HG03432 (cell line): ENCODE data around the gene LIMS2.
A peak's percentile ranks its signal among the peaks of the same experiment; 100 is the strongest.

ENCODE experiments used
- ATAC-seq: cut with Tn5 transposase; IDR thresholded peaks from one replicate; pipeline ENCODE4 v1.9.1; 2021; ENCODE audit warnings: mild to moderate bottlenecking, moderate library complexity; ENCODE audit not compliant: unreplicated experiment

The LIMS2 gene

DNA sequence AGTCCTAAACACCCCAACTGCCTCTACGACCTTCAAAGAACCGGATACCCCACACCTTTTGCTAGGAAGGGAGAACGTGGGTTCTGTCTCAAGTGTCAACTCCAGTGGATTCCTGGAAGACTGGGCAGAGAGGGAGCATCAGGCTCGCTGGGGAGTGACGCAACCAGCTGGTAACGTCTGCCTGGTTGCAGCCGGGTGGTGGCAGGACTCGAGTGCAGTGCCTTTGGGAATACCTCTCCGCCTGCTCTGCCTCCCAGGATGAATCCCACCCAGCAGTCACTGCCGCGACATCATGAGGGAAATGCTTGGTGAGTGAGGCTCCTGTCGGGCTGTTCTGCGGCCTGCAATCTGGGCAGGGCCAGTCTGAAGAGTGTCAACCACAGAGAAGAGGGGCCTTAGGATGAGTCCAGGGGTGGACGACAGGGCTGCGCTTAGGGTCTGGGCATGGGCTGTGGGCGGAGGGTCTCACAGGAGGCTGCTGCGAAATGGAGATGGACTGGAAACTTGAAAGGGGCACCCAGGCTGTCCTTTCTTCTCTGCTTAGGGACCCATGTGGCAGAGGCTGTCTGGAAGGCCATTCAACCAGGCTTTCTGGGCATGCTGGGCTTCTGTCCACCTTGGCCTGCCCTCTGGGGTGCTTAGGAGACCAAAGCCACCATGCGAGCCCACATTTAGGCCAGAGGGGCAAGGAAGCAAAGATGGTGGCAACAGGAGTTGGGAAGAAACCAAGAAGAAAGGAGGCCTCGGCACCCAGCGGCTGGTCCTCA is 16.5 kb downstream of the LIMS2 start:
- no peak for ATAC-seq

DNA sequence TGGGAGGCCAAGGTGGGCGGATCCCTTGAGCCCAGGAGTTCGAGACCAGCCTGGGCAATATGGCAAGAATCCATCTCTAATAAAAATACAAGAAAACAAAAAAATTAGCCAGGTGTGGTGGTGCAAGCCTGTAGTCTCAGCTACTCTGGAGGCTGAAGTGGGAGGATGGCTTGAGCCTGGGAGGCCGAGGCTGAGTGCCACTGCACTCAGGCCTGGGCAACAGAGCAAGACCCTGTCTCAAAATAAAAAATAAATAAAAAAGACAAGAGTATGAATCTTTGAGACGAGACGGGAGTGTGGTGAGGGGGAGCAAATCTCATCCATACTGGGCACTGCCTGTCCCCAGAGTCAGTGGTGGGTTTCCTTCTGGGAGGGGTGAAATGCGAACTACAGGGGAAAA is 17.2 kb downstream of the LIMS2 start:
- no peak for ATAC-seq

DNA sequence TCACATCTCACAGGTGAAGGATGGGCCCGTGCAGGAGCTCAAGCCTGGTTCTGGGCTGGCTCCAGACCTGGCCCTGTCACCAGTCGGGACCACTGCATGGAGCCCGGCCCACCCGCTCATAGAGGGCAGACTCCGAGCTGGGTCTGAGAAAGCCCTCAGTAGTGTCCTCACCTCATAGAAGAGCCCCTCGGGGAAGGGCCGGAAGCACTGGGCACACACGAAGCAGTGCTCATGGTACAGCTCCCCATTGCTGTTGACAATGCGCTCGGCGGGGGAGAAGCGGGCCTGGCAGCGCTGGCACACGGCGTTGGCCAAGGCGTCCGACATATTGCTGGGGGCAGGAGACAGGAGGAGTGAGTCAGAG is 18.1 kb downstream of the LIMS2 start:
- ATAC-seq, result no peak

DNA sequence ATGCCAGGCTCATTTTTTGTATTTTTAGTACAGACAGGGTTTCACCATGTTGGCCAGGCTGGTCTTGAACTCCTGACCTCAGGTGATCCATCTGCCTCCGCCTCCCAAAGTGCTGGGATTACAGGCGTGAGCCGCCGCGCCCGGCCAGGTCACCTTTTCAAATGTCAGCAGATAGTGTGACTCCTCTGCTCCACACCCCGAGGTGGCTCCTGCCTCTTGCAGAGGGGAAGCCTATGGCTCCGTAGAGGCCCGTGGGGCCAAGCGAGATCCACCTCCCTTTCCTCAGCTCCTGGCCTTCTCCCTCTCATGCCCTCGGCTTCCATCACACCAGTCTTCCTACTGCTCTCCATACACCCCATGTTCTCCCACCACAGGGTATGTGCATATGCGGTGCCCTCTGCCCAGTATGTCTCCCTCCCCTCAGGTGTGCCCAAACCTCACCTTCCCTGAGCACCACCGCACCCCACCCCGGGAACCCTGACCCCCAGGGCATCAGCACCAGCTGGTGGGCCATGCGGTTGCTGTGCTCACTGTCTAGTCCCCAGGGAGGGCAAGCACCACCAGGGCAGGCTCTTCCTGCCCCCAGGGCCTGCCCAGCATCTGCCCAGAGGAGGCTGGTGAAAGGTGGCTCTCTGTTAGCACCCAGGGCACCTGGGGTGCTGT is 18.6 kb downstream of the LIMS2 start:
- no peak for ATAC-seq

DNA sequence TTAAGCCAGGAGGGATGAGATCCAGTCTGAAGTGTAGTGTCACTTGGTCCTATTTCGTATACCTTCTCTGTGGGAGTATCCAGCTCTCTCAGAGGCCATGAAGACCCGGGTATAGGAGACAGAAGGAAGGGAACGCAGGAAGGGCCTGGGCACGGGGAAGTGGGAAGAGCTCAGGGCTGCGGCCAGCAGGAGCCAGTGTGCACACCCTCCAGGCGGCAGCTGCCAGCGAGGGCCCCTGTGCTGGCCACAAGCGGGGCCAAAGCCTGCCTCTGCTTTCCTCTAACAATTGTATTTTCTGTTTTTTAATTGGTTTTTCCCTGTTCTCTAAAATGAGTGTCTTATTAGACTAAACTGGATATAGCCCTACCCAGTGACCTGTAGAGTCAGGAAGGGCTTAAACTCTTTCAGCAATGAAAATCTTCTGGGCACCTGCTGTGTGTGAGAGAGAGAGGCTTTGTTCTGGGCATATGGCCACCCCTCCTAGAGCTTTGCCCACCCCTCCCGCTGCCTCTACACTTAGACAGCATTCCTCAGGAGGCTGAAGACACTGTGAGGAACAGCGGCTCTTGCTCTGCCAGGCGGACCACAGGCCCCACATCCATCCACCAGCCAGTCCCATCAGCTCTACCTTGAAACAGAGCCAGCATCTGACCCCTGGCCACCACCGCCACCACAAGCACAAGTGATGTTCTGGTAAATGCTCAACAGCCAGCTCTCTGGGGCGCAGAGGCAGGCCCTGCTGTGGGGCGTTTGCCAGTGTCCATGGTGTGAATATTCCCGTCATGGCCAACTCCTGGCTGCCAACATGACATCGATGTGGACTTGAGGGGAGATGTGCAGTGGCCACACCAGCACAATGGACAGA is 19.9 kb downstream of the LIMS2 start:
- no peak for ATAC-seq

DNA sequence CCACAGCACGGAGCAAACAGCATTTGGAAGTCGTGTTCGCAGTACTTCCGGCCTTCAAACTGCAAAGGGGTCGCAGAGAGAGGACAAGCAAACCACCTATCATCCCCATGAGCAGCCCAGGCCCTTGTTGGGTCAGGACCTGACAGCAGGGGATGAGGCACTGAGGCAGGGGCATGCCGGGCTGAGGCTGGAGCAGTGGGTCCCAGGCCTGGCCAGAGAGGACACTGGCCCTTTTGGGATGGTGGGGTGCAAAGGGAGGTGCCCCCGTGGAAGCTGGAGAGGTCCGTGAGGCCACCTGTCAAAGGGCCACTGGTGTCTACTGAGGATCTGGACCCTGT is 20.5 kb downstream of the LIMS2 start:
- no peak for ATAC-seq

DNA sequence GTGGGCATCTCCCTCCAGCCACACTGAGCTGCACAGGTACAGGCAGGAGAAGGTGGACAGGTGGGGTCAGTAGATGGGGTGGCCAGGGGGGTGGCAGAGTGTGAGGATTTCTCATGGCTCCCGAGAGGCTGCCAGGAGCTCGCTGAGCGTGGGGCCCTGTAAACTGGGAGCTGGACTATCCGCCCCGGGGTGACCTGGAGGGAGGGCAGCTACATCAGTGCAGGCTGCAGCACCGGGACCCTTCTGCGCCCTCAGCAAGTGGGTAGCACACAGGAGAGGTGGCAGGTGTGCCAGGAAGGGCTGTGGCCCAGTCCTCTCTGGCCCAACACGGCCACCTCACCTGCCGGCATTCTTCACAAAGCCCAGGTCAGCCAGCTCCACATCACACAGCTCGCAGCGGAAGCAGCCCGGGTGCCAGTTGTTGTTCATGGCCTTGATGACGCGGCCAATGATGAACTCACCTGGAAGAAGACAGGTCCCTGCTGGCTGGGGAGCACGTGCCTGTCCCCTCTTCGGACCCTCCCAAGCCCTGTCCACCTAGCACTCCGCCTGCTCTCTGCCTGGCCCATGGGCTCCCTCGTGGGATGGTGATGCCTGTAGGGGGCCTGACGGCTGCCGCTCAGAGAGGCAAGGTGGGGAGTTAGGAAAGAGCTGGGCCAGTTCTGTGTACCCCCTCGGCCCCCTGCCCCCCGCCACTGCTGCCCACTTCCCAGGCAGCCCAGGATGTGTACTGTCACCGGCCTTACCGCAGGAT is 21.1 kb downstream of the LIMS2 start:
- ATAC-seq, result no peak

DNA sequence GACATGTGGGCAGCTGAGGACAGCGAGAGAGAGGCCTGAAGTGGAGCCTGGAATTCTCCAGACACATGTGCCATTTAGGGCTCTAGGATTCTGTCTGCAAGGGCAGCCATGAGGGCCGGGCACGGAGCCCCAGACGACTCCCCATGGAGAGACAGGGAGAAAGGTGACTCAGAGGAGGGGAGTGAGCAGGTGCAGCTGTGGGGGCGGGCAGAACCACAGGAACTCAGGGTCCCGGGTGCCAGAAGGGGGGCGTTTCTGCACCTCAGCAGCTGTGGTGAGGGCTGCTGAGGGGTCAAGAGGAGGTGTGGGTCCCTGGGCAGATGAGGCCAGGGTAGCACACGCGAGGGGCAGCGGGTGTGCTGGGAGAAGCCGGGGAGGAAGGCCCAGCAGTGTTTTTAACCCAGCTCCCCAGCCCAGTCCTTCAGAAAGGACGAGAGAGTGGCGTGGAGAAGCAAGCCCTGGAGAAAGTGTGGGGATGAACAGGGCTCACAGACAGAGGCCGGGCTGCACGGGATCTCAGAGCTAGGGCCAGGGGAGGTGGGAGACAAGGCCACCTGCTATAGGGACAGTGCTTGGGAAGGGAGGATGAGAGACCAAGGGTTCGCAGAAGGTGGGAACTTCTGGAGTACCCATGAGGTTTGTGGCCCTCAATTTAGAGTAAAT is 21.8 kb downstream of the LIMS2 start:
- no peak for ATAC-seq

DNA sequence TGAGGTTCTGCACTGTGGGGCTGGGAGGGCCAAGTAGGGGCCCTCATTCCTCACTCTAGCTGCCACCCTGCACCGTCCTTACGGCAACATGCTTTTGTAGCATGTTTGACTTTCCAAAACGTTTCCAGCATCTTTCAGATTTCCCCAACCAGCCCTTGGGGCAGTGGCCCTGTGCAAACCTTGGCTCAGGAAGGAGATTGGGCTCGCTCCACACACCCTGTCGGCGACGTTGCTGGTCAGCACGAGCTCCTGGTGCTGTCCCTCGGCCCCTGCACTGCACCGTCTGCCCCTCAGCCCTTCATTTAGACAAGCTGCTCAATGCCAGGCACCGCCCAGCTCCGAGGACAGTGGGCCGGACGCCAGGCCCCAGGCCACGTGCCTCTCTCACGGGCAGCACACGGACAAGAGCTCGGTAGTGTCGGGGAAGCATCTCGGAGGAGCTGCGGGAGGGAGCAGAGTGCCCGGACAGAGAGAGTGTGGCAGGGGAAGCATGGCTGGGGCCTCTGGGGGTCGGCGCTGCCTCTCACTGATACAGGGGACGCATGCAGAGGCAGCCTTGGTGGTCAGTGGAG is 22.5 kb downstream of the LIMS2 start:
- ATAC-seq, result no peak

DNA sequence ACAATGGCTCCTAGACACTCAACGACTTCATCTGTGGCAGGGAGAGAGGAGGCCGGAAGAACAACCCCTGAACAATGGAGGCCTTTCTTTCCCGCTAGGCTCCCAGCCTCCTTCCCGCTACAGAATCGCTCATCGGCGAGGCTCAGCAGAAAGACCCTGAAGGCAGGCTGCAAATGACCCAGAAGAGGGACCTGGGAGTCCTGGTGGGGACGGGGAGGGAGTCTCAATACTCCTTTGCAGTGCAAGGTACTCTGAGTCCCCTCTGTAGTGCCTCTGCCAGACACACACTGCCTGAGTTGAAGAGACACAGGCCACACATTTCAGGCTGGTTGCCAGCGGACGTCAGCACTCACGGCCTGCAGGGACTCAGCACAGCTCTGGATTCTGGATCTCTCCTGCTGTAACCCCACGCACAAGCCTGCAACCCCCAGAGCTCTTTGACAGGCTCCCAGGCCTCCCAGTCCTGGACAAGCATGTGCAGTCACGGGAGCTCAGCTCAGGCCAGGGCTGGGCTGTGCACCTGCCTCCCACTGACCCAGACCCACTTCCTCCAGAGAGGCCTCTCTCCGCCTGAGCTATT is 23.3 kb downstream of the LIMS2 start:
- ATAC-seq, result no peak

DNA sequence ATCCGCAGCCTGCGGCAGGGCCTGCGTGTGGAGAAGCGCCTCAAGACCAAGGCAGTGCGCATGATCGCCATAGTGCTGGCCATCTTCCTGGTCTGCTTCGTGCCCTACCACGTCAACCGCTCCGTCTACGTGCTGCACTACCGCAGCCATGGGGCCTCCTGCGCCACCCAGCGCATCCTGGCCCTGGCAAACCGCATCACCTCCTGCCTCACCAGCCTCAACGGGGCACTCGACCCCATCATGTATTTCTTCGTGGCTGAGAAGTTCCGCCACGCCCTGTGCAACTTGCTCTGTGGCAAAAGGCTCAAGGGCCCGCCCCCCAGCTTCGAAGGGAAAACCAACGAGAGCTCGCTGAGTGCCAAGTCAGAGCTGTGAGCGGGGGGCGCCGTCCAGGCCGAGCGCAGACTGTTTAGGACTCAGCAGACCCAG is 23.9 kb downstream of the LIMS2 start:
- ATAC-seq, result no peak

DNA sequence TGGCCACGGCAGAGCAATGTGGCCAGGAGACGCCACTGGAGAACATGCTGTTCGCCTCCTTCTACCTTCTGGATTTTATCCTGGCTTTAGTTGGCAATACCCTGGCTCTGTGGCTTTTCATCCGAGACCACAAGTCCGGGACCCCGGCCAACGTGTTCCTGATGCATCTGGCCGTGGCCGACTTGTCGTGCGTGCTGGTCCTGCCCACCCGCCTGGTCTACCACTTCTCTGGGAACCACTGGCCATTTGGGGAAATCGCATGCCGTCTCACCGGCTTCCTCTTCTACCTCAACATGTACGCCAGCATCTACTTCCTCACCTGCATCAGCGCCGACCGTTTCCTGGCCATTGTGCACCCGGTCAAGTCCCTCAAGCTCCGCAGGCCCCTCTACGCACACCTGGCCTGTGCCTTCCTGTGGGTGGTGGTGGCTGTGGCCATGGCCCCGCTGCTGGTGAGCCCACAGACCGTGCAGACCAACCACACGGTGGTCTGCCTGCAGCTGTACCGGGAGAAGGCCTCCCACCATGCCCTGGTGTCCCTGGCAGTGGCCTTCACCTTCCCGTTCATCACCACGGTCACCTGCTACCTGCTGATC is 24.4 kb downstream of the LIMS2 start:
- ATAC-seq, result no peak

DNA sequence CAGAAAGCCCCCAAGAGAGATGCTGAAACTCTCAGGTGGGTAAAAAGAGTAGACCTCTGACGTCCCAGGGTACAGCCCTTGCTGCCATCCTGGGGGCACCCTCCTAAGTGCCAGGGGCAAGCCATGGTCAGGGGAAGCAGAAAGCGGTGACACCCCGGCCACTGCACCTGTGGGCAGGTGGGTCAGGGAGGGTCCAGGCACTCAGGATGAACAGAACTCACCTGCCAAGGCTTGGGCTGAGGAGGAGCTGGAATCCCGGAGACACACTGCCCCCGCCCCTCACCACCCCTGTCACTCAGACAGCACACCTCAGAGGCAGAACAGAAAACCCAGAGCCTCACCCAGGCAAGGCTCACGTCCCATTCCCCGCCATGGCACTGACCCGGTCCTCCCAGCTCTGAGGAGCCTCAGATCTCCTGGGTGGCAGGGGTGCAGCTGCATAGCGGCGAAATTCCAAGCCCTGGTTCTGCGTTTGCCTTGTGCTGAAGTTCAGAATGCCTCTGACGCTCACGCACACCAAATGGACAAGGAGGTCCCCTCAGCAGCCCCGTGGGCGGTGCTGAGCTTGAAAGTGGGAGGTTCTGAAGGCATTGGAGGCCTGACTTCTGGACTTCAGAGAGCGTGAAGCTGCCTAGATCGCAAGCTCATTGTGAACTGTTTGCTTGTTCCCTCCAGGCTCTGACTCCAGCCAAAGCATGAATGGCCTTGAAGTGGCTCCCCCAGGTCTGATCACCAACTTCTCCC is 25.1 kb downstream of the LIMS2 start:
- ATAC-seq, result peak; percentile 14

DNA sequence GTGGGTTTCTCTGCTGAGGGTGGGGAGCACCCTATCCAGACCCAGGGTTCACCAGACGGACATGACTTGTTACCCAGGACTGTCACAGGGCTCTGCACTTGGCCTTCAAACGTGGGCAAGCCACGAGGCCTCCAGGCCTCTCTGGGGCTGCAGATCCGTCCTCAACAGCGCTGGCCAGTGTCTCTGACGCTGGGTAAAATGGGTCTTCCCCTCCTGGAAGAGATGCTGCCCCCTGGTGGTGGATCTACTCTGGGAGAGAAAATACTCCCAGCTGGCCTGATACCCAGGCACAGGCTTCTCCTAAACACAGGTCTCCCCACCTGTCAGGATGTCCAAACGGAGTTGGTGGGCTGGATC is 25.7 kb downstream of the LIMS2 start:
- peak; percentile 69 for ATAC-seq

DNA sequence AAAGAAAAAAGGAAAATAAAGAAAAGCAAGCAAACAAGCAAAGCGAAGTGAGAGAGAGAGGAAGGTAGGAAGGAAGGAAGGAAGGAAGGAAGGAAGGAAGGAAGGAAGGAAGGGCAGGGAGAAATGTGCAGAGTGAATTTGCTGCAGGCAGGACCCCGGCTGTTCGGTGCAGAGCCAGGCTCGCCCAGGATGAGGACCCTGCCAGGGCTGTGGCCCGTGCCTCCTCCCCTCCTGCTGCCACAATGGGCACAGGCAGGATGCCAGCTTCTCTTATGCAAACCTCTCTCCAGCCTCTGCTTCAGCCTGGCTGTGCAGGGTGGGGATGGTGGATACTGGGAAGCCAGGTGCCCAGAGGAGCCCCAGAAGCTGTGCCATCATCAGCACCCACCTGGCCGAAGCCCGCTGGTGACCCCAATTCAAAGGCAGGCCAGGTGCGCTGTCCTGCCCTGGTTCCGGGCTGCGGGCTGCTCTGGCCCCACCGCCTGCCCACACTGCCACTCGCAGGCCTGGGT is 26.2 kb downstream of the LIMS2 start:
- no peak for ATAC-seq

DNA sequence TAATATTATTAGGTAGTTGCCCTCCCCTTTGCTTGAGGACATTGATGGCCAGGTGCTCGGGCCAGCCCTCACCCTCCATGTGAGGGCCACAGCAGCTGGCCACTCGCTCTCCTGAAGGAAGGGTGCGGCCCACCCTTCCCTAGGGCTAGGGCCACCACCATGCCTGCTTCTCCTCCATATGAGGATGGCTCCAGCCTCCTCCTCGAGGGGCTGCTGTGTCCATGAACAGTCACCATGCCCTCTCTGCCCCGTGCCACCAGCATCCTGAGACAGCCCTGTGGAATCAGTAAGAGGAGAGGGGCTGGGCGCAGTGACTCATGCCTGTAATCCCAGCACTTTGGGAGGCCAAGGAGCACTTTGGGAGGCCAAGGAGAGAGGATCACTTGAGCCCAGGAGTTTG is 27.0 kb downstream of the LIMS2 start:
- no peak for ATAC-seq

DNA sequence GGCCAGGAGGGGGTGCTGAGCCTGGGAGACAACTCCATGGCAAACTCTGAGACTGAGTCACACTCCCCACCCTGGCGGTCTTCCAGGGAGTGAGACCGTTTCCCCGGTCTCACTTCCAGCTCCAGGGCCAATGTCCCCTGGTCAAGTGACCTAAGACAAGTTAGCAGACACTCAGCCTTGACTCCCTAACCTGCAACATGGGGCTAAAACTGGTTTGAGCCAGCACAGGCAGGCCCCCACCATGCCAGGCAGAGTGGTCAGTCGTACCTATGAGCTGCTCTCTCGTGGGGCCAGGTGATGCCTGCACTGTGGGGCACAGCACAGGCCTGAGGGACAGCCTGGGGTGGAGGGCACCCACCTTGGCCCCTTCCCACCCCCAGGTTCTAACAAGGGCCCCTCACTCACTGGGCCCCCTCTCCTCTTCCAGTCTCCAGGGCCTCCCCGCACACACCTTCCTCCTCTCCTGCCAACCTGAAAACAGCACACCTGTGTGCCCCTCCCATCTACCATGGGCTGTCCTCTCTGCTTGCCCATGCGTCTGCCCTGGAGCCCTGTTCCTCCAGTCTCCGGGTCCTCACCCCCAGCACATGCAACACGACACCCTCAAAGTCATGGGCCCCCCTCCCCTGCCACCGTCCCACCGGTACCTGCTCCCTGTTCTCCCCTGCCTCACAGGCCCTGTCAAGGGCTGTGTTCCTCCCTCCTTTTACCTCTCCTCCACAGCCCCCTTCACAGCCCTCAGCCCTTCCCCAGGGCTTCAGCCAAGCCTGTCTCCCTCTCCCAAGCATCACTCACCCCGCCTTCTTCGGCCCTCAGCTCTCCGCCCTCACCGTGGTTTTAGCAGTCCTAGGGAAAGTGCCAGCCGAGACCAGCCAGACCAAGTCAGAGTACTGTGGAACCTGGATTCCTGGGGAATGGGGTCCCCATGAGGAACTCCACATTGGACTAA is 27.8 kb downstream of the LIMS2 start:
- ATAC-seq, result no peak
